H9 (cell line): ENCODE data around the gene HPGDS. TPM values are rescaled to one million over a fixed set of nuclear protein-coding genes. Genes with fewer than 3 reads are reported as not detected.

ENCODE experiments used
- DNase-seq: peaks from one replicate; pipeline ENCODE4 v3.0.0-alpha.2; 2017
- H2AFZ ChIP-seq: one replicate; pipeline ENCODE4 v1.6.1; 2013; ENCODE audit warnings: mild to moderate bottlenecking, low read length, control low read depth, moderate library complexity
- H2AK5ac ChIP-seq: 2 replicates; pipeline ENCODE4 v1.6.1; 2013; ENCODE audit warnings: low read length, control low read depth, mixed read lengths; ENCODE audit not compliant: insufficient read length
- H2BK120ac ChIP-seq: one replicate; pipeline ENCODE4 v1.6.1; 2013; ENCODE audit warnings: low read depth, mild to moderate bottlenecking, low read length, control low read depth, inconsistent platforms; ENCODE audit not compliant: poor library complexity, severe bottlenecking
- H2BK12ac ChIP-seq: 2 replicates; pipeline ENCODE4 v1.6.1; 2013; ENCODE audit warnings: low read length, control low read depth, mixed read lengths, low read depth; ENCODE audit not compliant: insufficient read length
- H2BK15ac ChIP-seq: 2 replicates; pipeline ENCODE4 v1.6.1; 2013; ENCODE audit warnings: low read depth, low read length, control low read depth
- H2BK20ac ChIP-seq: one replicate; pipeline ENCODE4 v1.6.1; 2013; ENCODE audit warnings: low read depth, mild to moderate bottlenecking, low read length, control low read depth, inconsistent platforms; ENCODE audit not compliant: poor library complexity, severe bottlenecking
- H2BK5ac ChIP-seq: 2 replicates; pipeline ENCODE4 v1.6.1; 2013; ENCODE audit warnings: low read length, control low read depth, mixed read lengths; ENCODE audit not compliant: insufficient read length
- H3K14ac ChIP-seq: 2 replicates; pipeline ENCODE4 v1.6.1; 2013; ENCODE audit warnings: low read length, control low read depth; ENCODE audit not compliant: insufficient read depth
- H3K18ac ChIP-seq: 2 replicates; pipeline ENCODE4 v1.6.1; 2013; ENCODE audit warnings: low read depth, mild to moderate bottlenecking, mixed read lengths, low read length, control low read depth; ENCODE audit not compliant: insufficient read length
- H3K23ac ChIP-seq: 2 replicates; pipeline ENCODE4 v1.6.1; 2013; ENCODE audit warnings: low read length, control low read depth, mixed read lengths, low read depth; ENCODE audit not compliant: insufficient read length
- H3K23me2 ChIP-seq: 2 replicates; pipeline ENCODE4 v1.6.1; 2013; ENCODE audit warnings: low read depth, mild to moderate bottlenecking, mixed read lengths, low read length, control low read depth; ENCODE audit not compliant: insufficient read length, poor library complexity, severe bottlenecking
- H3K27ac ChIP-seq: 2 replicates; pipeline ENCODE4 v1.5.1; 2013; ENCODE audit warnings: low read length, control low read depth, mixed read lengths, low read depth; ENCODE audit not compliant: insufficient read length
- H3K27me3 ChIP-seq: 2 replicates; pipeline ENCODE4 v1.6.1; 2013; ENCODE audit warnings: low read length, control low read depth, inconsistent platforms; ENCODE audit not compliant: insufficient read depth
- H3K4ac ChIP-seq: 2 replicates; pipeline ENCODE4 v1.6.1; 2013; ENCODE audit warnings: low read depth, mild to moderate bottlenecking, control low read depth, inconsistent platforms, low read length, moderate library complexity
- H3K4me1 ChIP-seq: 2 replicates; pipeline ENCODE4 v1.6.1; 2013; ENCODE audit warnings: low read length, control low read depth, inconsistent platforms; ENCODE audit not compliant: insufficient read depth
- H3K4me2 ChIP-seq: 2 replicates; pipeline ENCODE4 v1.6.1; 2013; ENCODE audit warnings: low read length, control low read depth, mixed read lengths; ENCODE audit not compliant: insufficient read length, insufficient read depth
- H3K56ac ChIP-seq: 2 replicates; pipeline ENCODE4 v1.6.1; 2013; ENCODE audit warnings: low read depth, mild to moderate bottlenecking, mixed read lengths, low read length, control low read depth; ENCODE audit not compliant: insufficient read length
- H3K79me1 ChIP-seq: 2 replicates; pipeline ENCODE4 v1.6.1; 2013; ENCODE audit warnings: low read depth, mild to moderate bottlenecking, moderate library complexity, low read length, control low read depth, inconsistent platforms; ENCODE audit not compliant: insufficient read depth, poor library complexity, severe bottlenecking
- H3K79me2 ChIP-seq: 2 replicates; pipeline ENCODE4 v1.6.1; 2013; ENCODE audit warnings: low read length, control low read depth, inconsistent platforms; ENCODE audit not compliant: insufficient read depth
- H3K9ac ChIP-seq: 2 replicates; pipeline ENCODE4 v1.6.1; 2013; ENCODE audit warnings: low read length, control low read depth, mixed read lengths; ENCODE audit not compliant: insufficient read length; ENCODE audit errors: extremely low read depth
- H3K9me3 ChIP-seq: one replicate; pipeline ENCODE4 v1.6.1; 2013; ENCODE audit warnings: low read depth, low read length, inconsistent platforms; ENCODE audit not compliant: control insufficient read depth
- H3T11ph ChIP-seq: one replicate; pipeline ENCODE4 v1.6.1; 2013; ENCODE audit warnings: mild to moderate bottlenecking, low read length, control low read depth, inconsistent platforms
- H4K20me1 ChIP-seq: one replicate; pipeline ENCODE4 v1.6.1; 2013; ENCODE audit not compliant: control insufficient read depth, insufficient read length, insufficient read depth
- H4K5ac ChIP-seq: 2 replicates; pipeline ENCODE4 v1.6.1; 2013; ENCODE audit warnings: low read depth, mild to moderate bottlenecking, mixed read lengths, low read length, control low read depth; ENCODE audit not compliant: insufficient read length
- H4K8ac ChIP-seq: replicated peaks from 2 replicates; pipeline ENCODE4 v1.6.1; 2013; ENCODE audit warnings: low read length, control low read depth, mixed read lengths, low read depth; ENCODE audit not compliant: insufficient read length
- H4K91ac ChIP-seq: 2 replicates; pipeline ENCODE4 v1.6.1; 2013; ENCODE audit warnings: low read depth, mild to moderate bottlenecking, moderate library complexity, mixed read lengths, low read length, control low read depth; ENCODE audit not compliant: insufficient read length
- H3K27ac Mint-ChIP-seq, 3 experiments: 2 replicates in 2 of 3; 3 replicates in 1 of 3; pipeline ENCODE4 v1.8.0; 2020 to 2021; ENCODE audit warnings: mixed read lengths in 3 of 3, mild to moderate bottlenecking in 1 of 3, moderate library complexity in 1 of 3
- H3K27me3 Mint-ChIP-seq: 2 replicates; pipeline ENCODE4 v1.8.0; 2021; ENCODE audit warnings: low read depth, mild to moderate bottlenecking, moderate library complexity, mixed read lengths
- H3K36me3 Mint-ChIP-seq, 3 experiments: 2 replicates in 2 of 3; 3 replicates in 1 of 3; pipeline ENCODE4 v1.8.0; 2020 to 2021; ENCODE audit warnings: low read depth in 3 of 3, mixed read lengths in 3 of 3; ENCODE audit not compliant: insufficient read depth in 1 of 3
- H3K4me1 Mint-ChIP-seq, 2 experiments: 2 replicates each; pipeline ENCODE4 v1.8.0; 2020; ENCODE audit warnings: mixed read lengths in 2 of 2
- H3K4me3 Mint-ChIP-seq, 2 experiments: 2 replicates in 1 of 2; 3 replicates in 1 of 2; pipeline ENCODE4 v1.8.0; 2020 to 2021; ENCODE audit warnings: mild to moderate bottlenecking in 2 of 2, mixed read lengths in 2 of 2, moderate library complexity in 1 of 2
- H3K9me3 Mint-ChIP-seq, 2 experiments: 2 replicates in 1 of 2; 3 replicates in 1 of 2; pipeline ENCODE4 v1.8.0; 2020; ENCODE audit warnings: mild to moderate bottlenecking in 2 of 2, mixed read lengths in 2 of 2, moderate library complexity in 1 of 2
- WGBS: extraction: QIAGEN DNeasy Blood & Tissue Kit; methylation state at CpG from one replicate; pipeline ENCODE4 v1.1.7; 2013; ENCODE audit warnings: missing lambda C conversion rate, low lambda C conversion rate, mixed read lengths; ENCODE audit not compliant: insufficient read length; ENCODE audit errors: extremely low coverage; 5-methylcytosine and 5-hydroxymethylcytosine counted together
- total RNA-seq: library from RNA; stranded (reverse); gene quantifications from 2 replicates; pipeline ENCODE4 v1.2.1, GENCODE V29; 2021
- TF ChIP-seq, protein P1 (sequence below): fragments of 200-600 bp; sonication (generic); conservative IDR thresholded peaks from 3 replicates; pipeline ENCODE4 v1.8.0; 2021; ENCODE audit warnings: antibody characterized with exemption, mild to moderate bottlenecking

The HPGDS gene
- total RNA-seq, 1 experiment from 2014 or later: not detected

GRCh38 chr4:94365304-94365703 is 22.7 kb upstream of the HPGDS start:
- Histone ChIP-seq H2BK20ac (no peak overlapping the region), H2BK5ac (no peak overlapping the region), H3K27ac (no peak overlapping the region), H3K27me3 (no peaks in the 10 kb centered on the region), H2BK12ac (no peak overlapping the region), H3K4ac (no peak overlapping the region), H3K23me2 (no peaks in the 10 kb centered on the region), H4K20me1 (no peaks in the 10 kb centered on the region), H3K14ac (no peak overlapping the region), H2AFZ (no peak overlapping the region), H3K23ac (no peak overlapping the region), H3K4me1 (peaks cover 2% of the 10 kb centered on the region; the same call in 1 of the 2 replicates), H3K79me1 (no peaks in the 10 kb centered on the region), H4K91ac (no peak overlapping the region), H3K79me2 (no peaks in the 10 kb centered on the region), H3K9me3 (no peaks in the 10 kb centered on the region), H3K56ac (no peak overlapping the region), H3T11ph (no peak overlapping the region), H3K4me2 (no peak overlapping the region), H4K5ac (no peak overlapping the region), H4K8ac (no peak overlapping the region), H2BK15ac (no peak overlapping the region), H3K18ac (no peak overlapping the region), H2BK120ac (no peak overlapping the region), H3K9ac (no peak overlapping the region), H2AK5ac (no peak overlapping the region)
- DNase-seq: no peak
- WGBS: no CpG with 5 or more reads among the region's 1 CpG
- Mint-ChIP-seq H3K9me3 (peaks cover 3 to 4% of the 10 kb centered on the region in 2 experiments; a peak in 3 of 5 replicates), H3K27ac (no peak overlapping the region), H3K4me1 (0 out of 4 replicates have a peak, but pooled peaks cover 0 to 2% of the 10 kb centered on the region in 2 experiments), H3K4me3 (no peak overlapping the region), H3K36me3 (peaks cover 0 to 5% (median 0%) of the 10 kb centered on the region in 3 experiments; a peak in 1 of 7 replicates), H3K27me3 (no peaks in the 10 kb centered on the region)
- TF ChIP-seq, protein P1, sequence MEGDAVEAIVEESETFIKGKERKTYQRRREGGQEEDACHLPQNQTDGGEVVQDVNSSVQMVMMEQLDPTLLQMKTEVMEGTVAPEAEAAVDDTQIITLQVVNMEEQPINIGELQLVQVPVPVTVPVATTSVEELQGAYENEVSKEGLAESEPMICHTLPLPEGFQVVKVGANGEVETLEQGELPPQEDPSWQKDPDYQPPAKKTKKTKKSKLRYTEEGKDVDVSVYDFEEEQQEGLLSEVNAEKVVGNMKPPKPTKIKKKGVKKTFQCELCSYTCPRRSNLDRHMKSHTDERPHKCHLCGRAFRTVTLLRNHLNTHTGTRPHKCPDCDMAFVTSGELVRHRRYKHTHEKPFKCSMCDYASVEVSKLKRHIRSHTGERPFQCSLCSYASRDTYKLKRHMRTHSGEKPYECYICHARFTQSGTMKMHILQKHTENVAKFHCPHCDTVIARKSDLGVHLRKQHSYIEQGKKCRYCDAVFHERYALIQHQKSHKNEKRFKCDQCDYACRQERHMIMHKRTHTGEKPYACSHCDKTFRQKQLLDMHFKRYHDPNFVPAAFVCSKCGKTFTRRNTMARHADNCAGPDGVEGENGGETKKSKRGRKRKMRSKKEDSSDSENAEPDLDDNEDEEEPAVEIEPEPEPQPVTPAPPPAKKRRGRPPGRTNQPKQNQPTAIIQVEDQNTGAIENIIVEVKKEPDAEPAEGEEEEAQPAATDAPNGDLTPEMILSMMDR: no peak
